Stimulated activated naive B cell treated with anti-CD40 and anti-IgM and Interleukin-4, amounts not matched to agents 10 μg/mL and 1 μg/mL and 100 μg/mL, for 72 hours (primary cell): ENCODE data around the gene PCGF3.
"Not testable (repeated sequence)": the region's sequence is repeated elsewhere in the genome, so short reads cannot be mapped to it uniquely, and the experiment has no call there.

Source experiments
- ATAC-seq, 2 donors: fragments of 150-1000 bp; cut with Tn5 transposase; replicated peaks; 2 replicates each; pipeline ENCODE4 v1.10.0; 2021; ENCODE audit warnings: moderate library complexity in 1 of 2
- DNase-seq: peaks from one replicate; pipeline ENCODE4 v3.0.0; 2021
- H3K27ac Mint-ChIP-seq: one replicate; pipeline ENCODE4 v1.8.0; 2022; ENCODE audit warnings: mild to moderate bottlenecking, mixed read lengths
- H3K27me3 Mint-ChIP-seq, 2 donors: one replicate each; pipeline ENCODE4 v1.8.0; 2022; ENCODE audit warnings: mixed read lengths in 2 of 2
- H3K36me3 Mint-ChIP-seq, 2 donors: one replicate each; pipeline ENCODE4 v1.8.0; 2022; ENCODE audit warnings: mixed read lengths in 2 of 2, mild to moderate bottlenecking in 1 of 2
- H3K4me1 Mint-ChIP-seq, 2 donors: one replicate each; pipeline ENCODE4 v1.8.0; 2022; ENCODE audit warnings: mixed read lengths in 2 of 2, mild to moderate bottlenecking in 1 of 2
- H3K4me3 Mint-ChIP-seq, 2 donors: one replicate each; pipeline ENCODE4 v1.8.0; 2022; ENCODE audit warnings: mild to moderate bottlenecking in 2 of 2, mixed read lengths in 2 of 2, moderate library complexity in 1 of 2
- H3K9me3 Mint-ChIP-seq, 2 donors: one replicate each; pipeline ENCODE4 v1.8.0; 2022; ENCODE audit warnings: mixed read lengths in 2 of 2, mild to moderate bottlenecking in 1 of 2

Gene PCGF3

GRCh38 chr4:780255-780654, 74.6 kb downstream of the PCGF3 start:
- not testable (repeated sequence) for H3K9me3 Mint-ChIP-seq, DNase-seq, ATAC-seq
- Mint-ChIP-seq H3K4me1 (peaks cover 41 to 67% of the 10 kb centered on the region in 2 donors), H3K27me3 (peaks cover 16 to 19% of the 10 kb centered on the region in 2 donors), H3K27ac (peak overlapping the region; percentile 94), H3K4me3 (peak overlapping the region; percentile 84 to 87), H3K36me3 (peaks cover 44 to 48% of the 10 kb centered on the region in 2 donors)

GRCh38 chr4:780716-781492, 75.3 kb downstream of the PCGF3 start:
- Mint-ChIP-seq H3K9me3 (no peaks in the 10 kb centered on the region), H3K36me3 (peaks cover 37 to 41% of the 10 kb centered on the region in 2 donors), H3K27me3 (peaks cover 23 to 25% of the 10 kb centered on the region in 2 donors), H3K4me3 (peak overlapping the region; percentile 84 to 87), H3K4me1 (peaks cover 41 to 68% of the 10 kb centered on the region in 2 donors), H3K27ac (peak overlapping the region; percentile 94)
- DNase-seq (no peak), ATAC-seq (peak in 1 of 2 donors; percentile 0)

GRCh38 chr4:781493-782216, 76.0 kb downstream of the PCGF3 start:
- Mint-ChIP-seq H3K4me3 (peak overlapping the region; percentile 84 to 87), H3K9me3 (no peaks in the 10 kb centered on the region), H3K4me1 (peaks cover 39 to 63% of the 10 kb centered on the region in 2 donors), H3K27me3 (peaks cover 23 to 27% of the 10 kb centered on the region in 2 donors), H3K36me3 (peaks cover 33 to 37% of the 10 kb centered on the region in 2 donors), H3K27ac (peak overlapping the region; percentile 94)
- DNase-seq: peak; percentile 99
- peak; percentile 96 to 97 for ATAC-seq

GRCh38 chr4:784401-785331, 79.0 kb downstream of the PCGF3 start:
- H3K4me3 Mint-ChIP-seq: peak overlapping the region; percentile 75 to 78

GRCh38 chr4:785332-786073, 79.9 kb downstream of the PCGF3 start:
- ATAC-seq: no peak
- Mint-ChIP-seq H3K4me3 (peak overlapping the region; percentile 75 to 78), H3K27me3 (peaks cover 38 to 56% of the 10 kb centered on the region in 2 donors), H3K27ac (peak overlapping the region; percentile 79), H3K36me3 (peaks cover 4 to 8% of the 10 kb centered on the region in 2 donors), H3K4me1 (peaks cover 23 to 41% of the 10 kb centered on the region in 2 donors), H3K9me3 (no peaks in the 10 kb centered on the region)
- no peak for DNase-seq

More at GRCh38 chr4:784401-785331, 79.0 kb downstream of the PCGF3 start:
- H3K27ac Mint-ChIP-seq: peak overlapping the region; percentile 67
- peaks cover 12 to 16% of the 10 kb centered on the region in 2 donors for H3K36me3 Mint-ChIP-seq
- H3K27me3 Mint-ChIP-seq: peaks cover 37 to 51% of the 10 kb centered on the region in 2 donors
- peaks cover 29 to 49% of the 10 kb centered on the region in 2 donors for H3K4me1 Mint-ChIP-seq
- H3K9me3 Mint-ChIP-seq: no peaks in the 10 kb centered on the region
- ATAC-seq (no peak), DNase-seq (no peak)

- H3K4me3 Mint-ChIP-seq: peak overlapping the region in 1 of 2 donors; percentile 75
- H3K9me3 Mint-ChIP-seq: no peaks in the 10 kb centered on the region
- peaks cover 43 to 62% of the 10 kb centered on the region in 2 donors for H3K27me3 Mint-ChIP-seq
- no peak for DNase-seq
- H3K27ac Mint-ChIP-seq: no peak overlapping the region
- peaks cover 21 to 39% of the 10 kb centered on the region in 2 donors for H3K4me1 Mint-ChIP-seq
- H3K36me3 Mint-ChIP-seq: peaks cover 4 to 5% of the 10 kb centered on the region in 2 donors
- ATAC-seq: no peak
Observed at GRCh38 chr4:786074-786741, 80.6 kb downstream of the PCGF3 start.

- ATAC-seq: no peak
- no peak overlapping the region for H3K27ac Mint-ChIP-seq
- peaks cover 21 to 39% of the 10 kb centered on the region in 2 donors for H3K4me1 Mint-ChIP-seq
- no peak for DNase-seq
- peak overlapping the region in 1 of 2 donors; percentile 13 for H3K4me3 Mint-ChIP-seq
- no peaks in the 10 kb centered on the region for H3K9me3 Mint-ChIP-seq
- peaks cover 43 to 62% of the 10 kb centered on the region in 2 donors for H3K27me3 Mint-ChIP-seq
- H3K36me3 Mint-ChIP-seq: peaks cover 4 to 5% of the 10 kb centered on the region in 2 donors
Observed at GRCh38 chr4:786861-787300, 81.2 kb downstream of the PCGF3 start.

- DNase-seq: no peak
- peak; percentile 15 to 18 for ATAC-seq
- Mint-ChIP-seq H3K36me3 (peaks cover 4 to 5% of the 10 kb centered on the region in 2 donors), H3K27ac (no peak overlapping the region), H3K27me3 (peaks cover 47 to 66% of the 10 kb centered on the region in 2 donors), H3K4me1 (peaks cover 19 to 36% of the 10 kb centered on the region in 2 donors), H3K9me3 (no peaks in the 10 kb centered on the region), H3K4me3 (peak overlapping the region in 1 of 2 donors; percentile 13)
Observed at GRCh38 chr4:787561-787981, 81.9 kb downstream of the PCGF3 start.

GRCh38 chr4:788006-788635, 82.5 kb downstream of the PCGF3 start:
- Mint-ChIP-seq H3K4me1 (peaks cover 22 to 36% of the 10 kb centered on the region in 2 donors), H3K4me3 (no peak overlapping the region), H3K36me3 (peaks cover 4 to 5% of the 10 kb centered on the region in 2 donors), H3K9me3 (no peaks in the 10 kb centered on the region), H3K27ac (no peak overlapping the region), H3K27me3 (peaks cover 50 to 72% of the 10 kb centered on the region in 2 donors)
- ATAC-seq: no peak
- no peak for DNase-seq

GRCh38 chr4:788636-789297, 83.1 kb downstream of the PCGF3 start:
- Mint-ChIP-seq H3K4me3 (no peak overlapping the region), H3K4me1 (peaks cover 24 to 34% of the 10 kb centered on the region in 2 donors), H3K9me3 (no peaks in the 10 kb centered on the region), H3K27me3 (peaks cover 56 to 75% of the 10 kb centered on the region in 2 donors), H3K27ac (no peak overlapping the region), H3K36me3 (peaks cover 4 to 5% of the 10 kb centered on the region in 2 donors)
- ATAC-seq: no peak
- no peak for DNase-seq

- Mint-ChIP-seq H3K27ac (no peak overlapping the region), H3K36me3 (peaks cover under 1 to 2% of the 10 kb centered on the region in 2 donors), H3K4me3 (no peak overlapping the region), H3K27me3 (peaks cover 58 to 75% of the 10 kb centered on the region in 2 donors), H3K4me1 (peaks cover 28 to 34% of the 10 kb centered on the region in 2 donors), H3K9me3 (no peaks in the 10 kb centered on the region)
- DNase-seq (no peak), ATAC-seq (no peak)
Observed at GRCh38 chr4:789571-790465, 84.2 kb downstream of the PCGF3 start.
